GM12874 (cell line): Measurements from ENCODE around the gene ACO2.

Source experiments
- CTCF ChIP-seq: IDR thresholded peaks from 2 replicates; pipeline ENCODE4 v1.5.1; 2011; ENCODE audit warnings: low read depth, mild to moderate bottlenecking, control low read depth, low read length, moderate library complexity; ENCODE audit not compliant: insufficient read depth

The ACO2 gene

GRCh38 chr22:41436322-41437113 lies 32.4 kb upstream of the ACO2 start:
- no peak for TF ChIP-seq CTCF

- TF ChIP-seq CTCF: no peak
These were observed 31.7 kb upstream of the ACO2 start for GRCh38 chr22:41437198-41437597.

GRCh38 chr22:41442240-41442792 lies 26.6 kb upstream of the ACO2 start:
- no peak for TF ChIP-seq CTCF

GRCh38 chr22:41444360-41445128 lies 24.4 kb upstream of the ACO2 start:
- TF ChIP-seq CTCF: no peak

GRCh38 chr22:41445129-41446056 lies 23.5 kb upstream of the ACO2 start:
- no peak for TF ChIP-seq CTCF

GRCh38 chr22:41446057-41446501 lies 22.8 kb upstream of the ACO2 start:
- TF ChIP-seq CTCF: no peak
